ENCODE results near the gene TJAP1. TPM values are rescaled to one million over a fixed set of nuclear protein-coding genes. Genes with fewer than 3 reads are reported as not detected.

The TJAP1 gene
- total and polyA plus RNA-seq, 2 of the 8 experiments (the other 6 are each of a cell fraction or from before 2014, with no cell fraction given) = 30.7 to 40.4 TPM

- no peak for TF ChIP-seq CTCF (IDR thresholded peaks at IDR 0.05; ENCODE audit: control extremely low read depth in 1 of 3, insufficient read depth in 1 of 3, low read depth in 1 of 3, low read length in 3 of 3)
- no peak for TF ChIP-seq EGR1 (IDR thresholded peaks at IDR 0.05; ENCODE audit: borderline replicate concordance, low read depth, low read length)
- TF ChIP-seq ATF3 (IDR thresholded peaks at IDR 0.05; ENCODE audit: insufficient read depth, low read depth, low read length) = no peak
Measured at GRCh38 chr6:43510827-43511163, 33.4 kb downstream of the TJAP1 start (continued).

Data from H1 (cell line).